NCI-H2029 treated with DMSO at 0.1 percent for 48 hours (cell line): ENCODE data around the gene ARAP1.

Source experiments
- DNase-seq: peaks from one replicate; lab custom pipeline; 2025; lab: John Stamatoyannopoulos, UW

Gene ARAP1

DNA sequence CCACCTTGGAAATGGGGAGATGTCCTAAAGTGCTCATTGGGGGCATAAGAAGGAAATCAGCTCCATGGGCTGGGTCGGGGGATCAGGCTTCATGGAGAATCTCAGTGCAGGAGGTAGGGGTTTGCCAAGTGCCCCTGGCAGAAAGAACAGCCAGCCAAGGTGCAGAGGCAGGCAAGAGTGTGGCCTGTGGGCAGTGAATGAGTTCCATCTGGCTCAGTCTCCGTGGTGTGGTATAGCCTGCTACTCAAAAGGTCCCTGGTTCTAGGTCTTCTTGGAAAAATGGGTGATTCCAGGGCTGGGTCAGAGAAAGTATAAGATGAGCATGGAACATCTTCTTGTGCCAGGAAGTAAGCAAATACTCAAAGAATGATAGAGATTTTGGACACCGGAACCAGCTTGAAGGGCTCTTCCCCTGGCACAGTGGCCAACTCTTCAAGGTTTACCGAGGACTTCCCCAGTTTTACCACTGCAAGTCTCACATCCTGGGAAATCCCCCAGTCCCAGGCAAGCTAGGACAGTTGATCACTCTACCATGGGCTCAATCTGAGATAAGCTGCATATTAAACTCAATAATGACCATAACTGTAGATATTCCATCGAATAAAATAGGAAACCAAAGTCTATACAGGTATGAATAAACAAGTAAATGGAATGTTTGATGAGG lies 10.6 kb upstream of the ARAP1 start:
- no peak for DNase-seq

DNA sequence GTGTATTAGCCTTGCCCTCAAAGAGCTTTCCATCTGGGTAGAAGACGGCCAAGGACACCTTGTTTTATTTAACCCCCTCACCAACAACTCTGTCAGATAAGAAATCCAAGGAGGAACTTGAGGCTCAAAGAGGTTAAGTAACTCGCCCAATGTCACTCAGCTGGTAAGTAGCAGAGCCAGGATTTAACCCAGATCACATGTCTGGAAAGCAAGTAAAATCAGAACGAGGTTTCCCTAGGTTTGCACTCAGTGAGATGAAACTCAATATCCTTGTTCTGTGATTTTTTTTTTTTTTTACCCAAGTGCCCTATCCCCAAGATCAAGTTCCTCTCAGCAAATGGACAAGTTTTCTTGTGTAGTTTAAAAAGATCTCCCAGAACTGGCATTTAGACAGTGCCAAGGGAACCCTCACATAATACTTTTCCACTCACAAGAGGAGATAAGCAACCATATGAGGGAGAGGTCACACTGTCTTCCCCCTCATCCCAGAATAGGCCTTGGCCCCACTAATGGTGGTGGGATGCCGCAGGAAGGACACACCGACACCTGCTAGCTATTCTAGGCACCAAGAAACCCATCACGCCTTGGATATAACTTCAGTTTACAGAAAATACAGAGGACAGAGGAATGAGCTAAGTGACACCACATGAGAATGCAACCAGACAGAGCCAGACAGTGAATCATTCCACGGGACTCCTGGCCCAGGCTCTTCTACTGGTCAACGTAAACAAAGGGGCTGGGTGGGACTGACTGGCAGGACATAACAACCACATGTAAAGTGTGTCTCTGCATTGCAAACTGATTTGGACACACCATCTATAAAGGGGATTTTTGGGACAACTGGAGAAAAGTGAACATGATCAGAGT lies 8.6 kb upstream of the ARAP1 start:
- no peak for DNase-seq

DNA sequence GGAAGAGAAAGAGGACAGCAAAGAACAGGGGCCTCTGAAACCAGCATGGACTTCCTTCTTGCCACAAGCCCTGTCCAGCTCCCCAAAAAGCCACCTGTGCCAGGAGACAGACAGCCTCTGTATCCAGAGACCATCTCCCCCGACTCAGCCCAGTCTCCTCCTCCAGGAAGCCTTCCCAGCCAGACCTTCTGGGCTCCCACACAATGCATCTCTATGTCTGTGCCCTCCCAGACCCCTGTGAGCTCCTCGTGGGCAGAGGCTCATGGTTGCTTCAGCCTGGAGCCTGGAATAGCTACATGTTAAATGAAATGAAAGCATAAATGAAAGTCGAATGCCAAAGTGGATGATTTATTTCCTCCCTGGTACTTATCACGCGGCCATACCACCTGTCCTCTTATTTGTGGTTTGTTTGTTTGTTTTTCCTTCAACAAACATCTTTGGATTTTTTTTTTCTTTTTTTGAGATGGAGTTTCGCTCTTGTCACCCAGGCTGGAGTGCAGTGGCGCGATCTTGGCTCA lies 7.3 kb upstream of the ARAP1 start:
- DNase-seq: peak; percentile 70

DNA sequence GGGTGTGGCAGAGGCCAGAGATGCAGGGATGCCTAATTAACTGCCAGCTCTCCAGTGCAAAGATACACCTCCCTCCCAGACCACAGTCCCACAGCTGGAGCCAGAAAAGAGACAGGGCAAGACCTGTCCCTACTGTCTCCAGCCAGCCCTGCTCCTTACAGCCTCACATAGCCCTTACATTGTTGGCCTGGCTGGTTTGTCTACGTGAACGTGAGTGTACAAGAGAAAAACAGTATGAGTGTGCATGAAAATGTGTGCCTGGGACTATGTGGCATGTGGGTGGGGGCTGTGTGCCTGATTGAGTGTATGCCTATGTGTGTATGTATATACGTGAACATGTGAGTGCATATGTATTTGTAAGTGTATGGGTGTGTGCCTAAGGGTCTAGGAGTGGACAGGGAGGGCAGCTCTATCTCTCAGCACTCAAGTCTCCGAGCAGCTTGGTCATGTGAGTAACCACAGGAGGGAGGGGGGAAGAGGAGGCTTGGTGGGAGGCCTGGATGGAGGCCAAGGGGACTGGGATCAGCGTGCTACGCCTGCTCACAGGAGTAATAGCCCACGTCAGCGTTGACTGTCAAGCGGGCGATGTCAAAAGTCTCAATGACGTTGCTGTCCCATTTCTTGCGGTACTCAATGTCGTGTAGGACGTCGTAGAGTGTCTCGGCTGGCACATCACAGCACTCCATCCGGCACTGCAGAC lies 6.6 kb upstream of the ARAP1 start:
- peak; percentile 75 for DNase-seq

GRCh38 chr11:72758304-72758689 lies 6.1 kb upstream of the ARAP1 start:
- DNase-seq: no peak

- no peak for DNase-seq
Observed at GRCh38 chr11:72755713-72756285, 3.6 kb upstream of the ARAP1 start.

- no peak for DNase-seq
Observed at GRCh38 chr11:72754544-72755155, 2.4 kb upstream of the ARAP1 start.

DNA sequence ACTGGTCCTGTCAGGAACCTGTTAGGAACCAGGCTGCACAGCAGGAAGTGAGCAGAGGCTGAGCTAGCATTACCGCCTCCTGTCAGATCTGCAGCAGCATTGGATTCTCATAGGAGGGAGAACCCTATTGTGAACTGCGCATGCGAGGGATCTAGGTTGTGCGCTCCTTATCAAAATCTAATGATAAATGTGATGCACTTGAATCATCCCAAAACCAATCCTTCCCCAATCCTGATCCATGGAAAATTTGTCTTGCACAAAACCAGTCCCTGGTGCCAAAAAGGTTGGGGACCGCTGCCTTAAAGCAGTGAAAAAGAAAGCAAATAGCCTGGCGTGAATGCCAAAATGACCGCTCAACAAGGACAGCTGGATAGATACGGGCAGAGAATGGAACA lies 1.9 kb upstream of the ARAP1 start:
- DNase-seq: no peak

- DNase-seq: no peak
Observed at GRCh38 chr11:72753341-72754148, 1.3 kb upstream of the ARAP1 start.

- DNase-seq: peak; percentile 60
Observed at GRCh38 chr11:72751116-72752087, 806 bp downstream of the ARAP1 start.

- DNase-seq: no peak
Observed at GRCh38 chr11:72750556-72751115, 1.6 kb downstream of the ARAP1 start.

DNA sequence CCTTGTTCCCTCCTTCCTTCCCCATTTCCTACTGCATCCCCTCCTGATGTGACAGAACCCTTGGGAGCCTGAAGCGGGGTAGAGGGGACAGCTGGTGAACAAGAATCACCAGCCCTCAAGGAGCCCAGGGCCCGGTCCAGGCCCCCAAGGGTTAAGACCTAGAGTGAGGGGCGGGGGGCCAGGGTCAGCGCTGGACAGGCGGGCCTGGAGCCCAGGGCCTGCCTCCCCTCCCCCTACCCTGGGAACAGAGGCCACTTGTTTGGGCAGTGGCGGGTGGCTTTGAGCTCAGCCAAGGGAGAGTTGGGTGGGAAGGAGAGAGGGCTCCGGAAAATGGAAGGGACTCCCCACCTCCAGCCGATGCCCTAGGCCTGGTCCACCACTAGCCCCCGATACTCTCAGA lies 2.1 kb downstream of the ARAP1 start:
- no peak for DNase-seq

DNA sequence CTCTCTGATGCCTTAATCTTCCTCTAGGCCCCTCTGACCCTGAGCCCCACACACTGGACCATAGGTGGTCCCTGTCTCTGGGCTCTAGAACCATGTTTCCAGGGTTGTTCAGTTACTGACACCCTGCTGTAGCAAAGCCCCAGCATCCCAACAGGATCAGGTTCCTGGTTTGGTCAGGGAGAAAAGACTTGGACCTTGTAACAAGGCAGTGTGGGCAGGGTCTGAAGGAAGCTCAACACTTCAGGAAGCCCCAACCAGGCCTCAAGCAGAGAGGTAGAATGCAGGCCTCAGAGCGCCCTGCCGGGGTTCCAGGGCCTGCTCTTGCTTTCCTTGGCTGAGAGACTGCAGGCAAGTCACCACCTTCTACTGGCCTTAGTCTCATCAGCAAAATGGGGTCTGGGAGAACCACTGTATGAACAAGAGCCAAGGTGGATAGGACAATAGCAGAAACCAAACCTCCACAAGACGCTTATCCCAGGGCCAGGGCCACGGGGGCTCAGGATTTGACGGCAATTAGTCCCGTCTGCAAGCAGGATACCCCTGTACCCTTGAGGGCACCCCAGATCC lies 4.8 kb downstream of the ARAP1 start:
- no peak for DNase-seq

DNA sequence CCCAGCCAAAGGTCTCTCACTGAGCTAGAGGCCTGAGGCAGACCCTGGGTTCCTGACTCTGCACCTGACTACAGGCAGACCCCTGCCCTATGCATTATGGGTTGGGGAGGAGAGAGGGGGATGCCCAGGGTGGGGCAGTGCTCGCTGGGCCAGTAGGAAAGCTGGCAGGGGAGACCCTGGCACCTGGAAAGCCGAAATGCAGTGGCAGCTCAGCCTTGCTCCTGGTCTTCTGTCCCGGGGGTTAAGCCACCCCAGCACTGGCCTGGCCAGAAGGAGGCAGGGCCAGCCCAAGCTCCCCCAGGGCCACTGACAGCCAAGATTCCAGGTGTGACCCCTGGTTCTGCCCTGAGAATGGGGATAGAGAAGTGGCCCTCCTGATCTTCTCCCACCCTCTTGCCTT lies 5.4 kb downstream of the ARAP1 start:
- DNase-seq: no peak

DNA sequence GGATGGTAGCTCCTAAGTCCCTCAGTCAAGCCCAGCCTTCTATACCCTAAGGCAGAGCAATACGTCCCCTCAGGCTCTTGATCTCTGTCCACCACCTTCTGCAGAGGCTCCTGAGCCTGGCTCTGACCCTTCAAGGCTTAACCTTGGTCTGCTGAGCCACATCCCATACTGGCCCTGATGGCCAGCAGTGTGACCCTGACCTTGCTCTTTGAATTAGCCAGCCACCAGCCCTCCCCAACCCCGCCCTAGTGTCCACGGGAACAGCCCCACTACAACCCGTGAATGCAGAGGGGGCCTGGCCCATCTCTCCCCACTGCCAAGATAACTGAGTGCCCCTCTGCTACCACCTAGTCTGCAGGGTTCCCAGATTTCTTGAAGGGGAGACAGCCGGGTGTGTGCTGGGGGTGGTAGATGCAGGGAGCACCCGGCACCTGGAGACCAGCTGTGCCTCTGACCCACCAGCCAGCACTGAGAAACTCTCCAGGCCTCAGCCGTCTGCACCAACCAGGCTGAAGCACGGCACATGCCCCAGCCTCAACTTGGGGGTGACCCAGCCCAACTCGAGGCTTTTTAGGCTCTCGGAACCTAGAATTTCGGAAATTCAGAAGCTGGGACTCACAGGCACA lies 6.2 kb downstream of the ARAP1 start:
- no peak for DNase-seq

DNA sequence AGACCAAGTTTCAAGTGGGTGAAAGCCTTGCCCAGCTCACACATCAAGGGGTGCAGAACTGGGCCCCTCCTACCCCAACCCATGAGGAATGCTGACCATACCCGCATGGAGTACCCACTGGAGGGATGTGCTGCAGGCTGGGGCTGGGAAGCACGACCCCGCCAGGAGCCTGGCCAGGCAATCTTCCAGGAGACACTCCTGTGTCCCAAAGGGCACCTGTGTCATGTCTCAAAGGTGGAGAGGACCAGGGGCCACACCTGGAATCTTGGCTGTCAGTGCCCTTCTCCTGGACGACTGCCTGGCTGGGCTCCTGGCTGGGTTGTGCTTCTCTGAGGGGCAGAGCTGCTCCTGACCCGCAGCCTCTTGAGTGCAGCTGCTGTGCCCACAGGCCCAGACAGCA lies 6.7 kb downstream of the ARAP1 start:
- DNase-seq: no peak

- DNase-seq: no peak
Observed at GRCh38 chr11:72744474-72744873, 7.7 kb downstream of the ARAP1 start.

GRCh38 chr11:72743321-72744221 lies 8.6 kb downstream of the ARAP1 start:
- no peak for DNase-seq
